Natural killer cell (primary cell): ENCODE results near the gene ZNF3. TPM values are rescaled to one million over a fixed set of nuclear protein-coding genes. Genes with fewer than 3 reads are reported as not detected.

Source experiments
- ATAC-seq, 3 donors: fragments of 150-1000 bp in 2 of 3; fragments of 200-7000 bp in 1 of 3; cut with Tn5 transposase; 1 replicate in 1 of 3; 2 replicates in 2 of 3; pipeline ENCODE4 v1.10.0; 2021; ENCODE audit warnings: mild to moderate bottlenecking in 2 of 3, moderate library complexity in 2 of 3
- DNase-seq, 2 donors: peaks; one replicate each; pipeline versions ENCODE4 v3.0.0 to v3.0.0-alpha.2; 2013 to 2021; ENCODE audit warnings: mixed read lengths in 1 of 2
- H3K27ac ChIP-seq: one replicate; pipeline ENCODE4 v1.5.1; 2013; ENCODE audit warnings: mild to moderate bottlenecking, low read length
- H3K27me3 ChIP-seq: one replicate; pipeline ENCODE4 v1.6.1; 2013; ENCODE audit warnings: low read length; ENCODE audit not compliant: control insufficient read depth, insufficient read depth
- H3K36me3 ChIP-seq: one replicate; pipeline ENCODE4 v1.6.1; 2013; ENCODE audit warnings: low read length; ENCODE audit not compliant: control insufficient read depth, insufficient read depth
- H3K4me1 ChIP-seq: one replicate; pipeline ENCODE4 v1.6.1; 2013; ENCODE audit warnings: low read length; ENCODE audit not compliant: control insufficient read depth, insufficient read depth
- H3K4me3 ChIP-seq: one replicate; pipeline ENCODE4 v1.5.1; 2013; ENCODE audit warnings: low read length
- H3K9me3 ChIP-seq: one replicate; pipeline ENCODE4 v1.6.1; 2013; ENCODE audit warnings: low read length; ENCODE audit not compliant: control insufficient read depth, insufficient read depth
- H3K27ac Mint-ChIP-seq, 2 donors: one replicate each; pipeline ENCODE4 v1.8.0; 2022; ENCODE audit warnings: mild to moderate bottlenecking in 2 of 2, mixed read lengths in 2 of 2, moderate library complexity in 1 of 2
- H3K27me3 Mint-ChIP-seq, 2 donors: one replicate each; pipeline ENCODE4 v1.8.0; 2022; ENCODE audit warnings: low read depth in 2 of 2, mixed read lengths in 2 of 2
- H3K36me3 Mint-ChIP-seq: one replicate; pipeline ENCODE4 v1.8.0; 2022; ENCODE audit warnings: mixed read lengths
- H3K4me1 Mint-ChIP-seq, 2 donors: one replicate each; pipeline ENCODE4 v1.8.0; 2022; ENCODE audit warnings: mixed read lengths in 2 of 2
- H3K4me3 Mint-ChIP-seq: one replicate; pipeline ENCODE4 v1.8.0; 2022; ENCODE audit warnings: mild to moderate bottlenecking, moderate library complexity, mixed read lengths
- H3K9me3 Mint-ChIP-seq, 2 donors: one replicate each; pipeline ENCODE4 v1.8.0; 2022; ENCODE audit warnings: mixed read lengths in 2 of 2
- WGBS: methylation state at CpG from one replicate; pipeline ENCODE4 v1.1.7; 2013; ENCODE audit warnings: missing lambda C conversion rate; ENCODE audit not compliant: insufficient coverage; 5-methylcytosine and 5-hydroxymethylcytosine counted together
- intact Hi-C: fragments of 100-400 bp; cut with micrococcal nuclease; formaldehyde crosslinking; loops from one replicate; pipeline ENCODE4 v1.14.2; 2022
- total RNA-seq, 4 donors: library from RNA; stranded (reverse); fragments of 120-200 nt in 1 of 4; gene quantifications; one replicate each; pipeline versions ENCODE4 v1.2.3 to v1.2.4, GENCODE V29; 2013 to 2022
- TF ChIP-seq, protein P1 (sequence below): fragments of 200-600 bp; IDR thresholded peaks from one replicate; pipeline ENCODE4 v1.8.0; 2022; ENCODE audit warnings: antibody characterized with exemption

The ZNF3 gene
- total RNA-seq, 3 donors from 2014 or later (not counting 1 experiment from before 2014, with no cell fraction given): 37.8 to 51.6 (median 49.0) TPM

DNA sequence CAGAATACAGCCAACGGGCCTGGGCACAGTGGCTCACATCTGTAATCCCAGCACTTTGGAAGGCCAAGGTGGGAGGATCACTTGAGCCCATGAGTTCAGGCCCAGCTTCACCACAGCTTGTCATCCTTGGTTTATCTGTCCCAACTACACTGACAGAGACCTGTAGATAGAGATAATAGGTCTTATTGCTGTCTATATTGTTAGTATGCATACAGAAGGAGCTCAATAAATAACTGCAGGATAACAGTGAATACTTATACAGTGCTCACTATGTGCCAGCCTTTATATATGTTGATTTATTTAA, 39.2 kb upstream of the ZNF3 start:
- Mint-ChIP-seq H3K27ac (peak overlapping the region; percentile 98), H3K4me3 (peak overlapping the region; percentile 97), H3K9me3 (no peaks in the 10 kb centered on the region), H3K27me3 (no peaks in the 10 kb centered on the region), H3K36me3 (no peaks in the 10 kb centered on the region), H3K4me1 (peaks cover 35 to 36% of the 10 kb centered on the region in 2 donors)
- Histone ChIP-seq H3K9me3 (no peaks in the 10 kb centered on the region), H3K27ac (no peak overlapping the region), H3K4me3 (no peak overlapping the region), H3K4me1 (peaks cover 33% of the 10 kb centered on the region), H3K27me3 (no peaks in the 10 kb centered on the region), H3K36me3 (no peaks in the 10 kb centered on the region)
- no peak for ATAC-seq
- no peak for DNase-seq
- TF ChIP-seq, protein P1, sequence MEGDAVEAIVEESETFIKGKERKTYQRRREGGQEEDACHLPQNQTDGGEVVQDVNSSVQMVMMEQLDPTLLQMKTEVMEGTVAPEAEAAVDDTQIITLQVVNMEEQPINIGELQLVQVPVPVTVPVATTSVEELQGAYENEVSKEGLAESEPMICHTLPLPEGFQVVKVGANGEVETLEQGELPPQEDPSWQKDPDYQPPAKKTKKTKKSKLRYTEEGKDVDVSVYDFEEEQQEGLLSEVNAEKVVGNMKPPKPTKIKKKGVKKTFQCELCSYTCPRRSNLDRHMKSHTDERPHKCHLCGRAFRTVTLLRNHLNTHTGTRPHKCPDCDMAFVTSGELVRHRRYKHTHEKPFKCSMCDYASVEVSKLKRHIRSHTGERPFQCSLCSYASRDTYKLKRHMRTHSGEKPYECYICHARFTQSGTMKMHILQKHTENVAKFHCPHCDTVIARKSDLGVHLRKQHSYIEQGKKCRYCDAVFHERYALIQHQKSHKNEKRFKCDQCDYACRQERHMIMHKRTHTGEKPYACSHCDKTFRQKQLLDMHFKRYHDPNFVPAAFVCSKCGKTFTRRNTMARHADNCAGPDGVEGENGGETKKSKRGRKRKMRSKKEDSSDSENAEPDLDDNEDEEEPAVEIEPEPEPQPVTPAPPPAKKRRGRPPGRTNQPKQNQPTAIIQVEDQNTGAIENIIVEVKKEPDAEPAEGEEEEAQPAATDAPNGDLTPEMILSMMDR: no peak
- 62% methylated on average over 1 of the region's 1 CpG for WGBS
- intact Hi-C loops: no loop called here

DNA sequence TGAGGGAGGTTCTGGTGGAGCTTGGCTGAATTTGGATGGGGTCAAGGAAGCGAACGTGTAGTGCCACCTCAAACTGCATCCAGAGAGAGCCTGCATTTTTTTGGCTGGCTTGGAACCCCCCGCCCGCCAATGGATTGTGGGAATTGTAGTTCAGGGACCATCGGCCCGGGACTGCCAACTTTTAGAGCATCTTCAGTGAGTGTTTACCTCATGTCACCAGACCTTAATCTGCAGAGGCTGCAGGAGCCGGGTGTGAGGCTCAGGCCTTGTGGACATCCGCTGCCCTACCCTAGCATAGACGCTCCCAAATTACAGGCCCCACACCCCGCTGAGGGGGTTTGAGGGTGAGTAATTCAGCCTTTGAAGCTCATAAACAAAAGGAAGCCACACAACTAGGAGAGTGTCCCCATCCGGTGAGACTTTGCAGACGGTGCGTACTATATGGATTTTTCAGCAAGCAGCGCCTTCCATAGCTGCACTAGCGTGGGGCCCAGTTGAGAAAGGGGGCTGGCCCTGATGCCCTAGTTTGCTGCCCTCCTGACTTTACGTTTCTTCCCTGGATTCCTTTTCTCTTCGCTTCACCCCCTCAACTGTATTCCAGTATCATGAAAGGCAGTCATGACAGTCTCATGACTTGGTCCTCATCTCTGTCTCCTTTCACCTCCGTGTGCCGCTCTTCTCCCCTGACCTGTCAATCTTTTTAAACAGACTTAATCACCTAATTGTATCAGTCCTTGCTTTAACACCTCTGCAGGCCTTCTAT, 38.6 kb upstream of the ZNF3 start:
- no peaks in the 10 kb centered on the region for H3K27me3 Mint-ChIP-seq
- peak; percentile 38 to 54 (median 41) for ATAC-seq
- H3K9me3 Mint-ChIP-seq: no peaks in the 10 kb centered on the region
- 30% methylated on average over 19 of the region's 19 CpGs for WGBS
- intact Hi-C loops: loop anchor here (1.0 to 5.0 kb wide), 3 partner anchors 7 to 38 kb away; partner anchors contain the start of genes AP4M1, MCM7 and ZNF3
- Histone ChIP-seq H3K27ac (peak overlapping the region; percentile 89), H3K27me3 (no peaks in the 10 kb centered on the region), H3K9me3 (no peaks in the 10 kb centered on the region), H3K36me3 (no peaks in the 10 kb centered on the region), H3K4me1 (peaks cover 28% of the 10 kb centered on the region), H3K4me3 (peak overlapping the region; percentile 73)
- DNase-seq: peak in 1 of 2 donors; percentile 83
- TF ChIP-seq, protein P1: no peak
- H3K4me1 Mint-ChIP-seq: peaks cover 30 to 34% of the 10 kb centered on the region in 2 donors
- no peaks in the 10 kb centered on the region for H3K36me3 Mint-ChIP-seq
- peak overlapping the region; percentile 97 for H3K4me3 Mint-ChIP-seq
- peak overlapping the region; percentile 98 for H3K27ac Mint-ChIP-seq

DNA sequence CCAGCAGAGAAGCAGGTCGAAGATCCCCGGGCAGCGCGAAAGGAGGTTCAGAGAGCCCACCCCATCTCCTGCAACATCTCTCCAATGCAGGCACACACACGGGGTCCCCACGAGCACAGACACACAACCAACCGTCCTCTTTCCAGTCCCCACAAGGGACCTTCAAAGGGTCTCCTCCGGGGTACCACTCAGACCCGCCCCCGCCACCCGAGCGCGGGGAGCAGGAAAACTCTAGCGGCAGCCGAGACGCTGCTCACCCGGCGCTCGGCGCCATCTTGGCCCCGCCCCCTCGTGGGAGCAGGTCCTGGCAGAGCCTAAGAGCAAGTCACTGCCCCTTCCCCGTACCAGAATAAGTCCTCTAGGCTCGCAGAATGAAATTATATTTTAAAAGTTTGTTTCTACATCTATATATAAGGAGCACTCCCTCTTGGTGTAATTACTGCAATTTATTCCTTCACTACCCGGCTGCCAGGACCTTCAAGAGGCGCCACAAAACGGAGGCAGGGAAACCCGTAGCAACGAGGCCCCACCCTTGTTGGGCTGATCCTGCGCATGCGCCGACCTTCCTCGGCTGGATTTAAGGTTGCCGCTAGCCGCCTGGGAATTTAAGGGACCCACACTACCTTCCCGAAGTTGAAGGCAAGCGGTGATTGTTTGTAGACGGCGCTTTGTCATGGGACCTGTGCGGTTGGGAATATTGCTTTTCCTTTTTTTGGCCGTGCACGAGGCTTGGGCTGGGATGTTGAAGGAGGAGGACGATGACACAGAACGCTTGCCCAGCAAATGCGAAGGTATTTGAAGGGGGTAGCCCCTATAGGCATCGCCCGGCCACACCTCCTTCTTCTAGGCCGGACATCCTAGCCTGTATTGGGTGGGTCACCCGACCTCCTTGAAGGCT, 37.8 kb upstream of the ZNF3 start, which contains the start of the genes CNPY4 and TAF6:
CNPY4 (plus strand) TSS at position 563 of the 898 bp plus-strand sequence; CDS start at position 674, 111 bp downstream.
TAF6 (minus strand) TSS at position 287 of the 898 bp plus-strand sequence. CDS start 5,149 bp downstream, outside the sequence.
- no peaks in the 10 kb centered on the region for H3K9me3 ChIP-seq
- peaks cover 25 to 27% of the 10 kb centered on the region in 2 donors for H3K4me1 Mint-ChIP-seq
- no peaks in the 10 kb centered on the region for H3K27me3 ChIP-seq
- intact Hi-C loops: loop anchor here (1.0 to 5.0 kb wide), 3 partner anchors 8 to 37 kb away; partner anchors contain the start of genes AP4M1, MCM7 and ZNF3
- DNase-seq (peak; percentile 90 to 98), ATAC-seq (peak; percentile 80 to 90 (median 86))
- TF ChIP-seq, protein P1: no peak
- H3K4me3 Mint-ChIP-seq: peak within 1 kb of the TSS; percentile 97
- peak within 1 kb of the TSS; percentile 98 for H3K27ac Mint-ChIP-seq
- peak within 1 kb of the TSS; percentile 89 for H3K27ac ChIP-seq
- H3K4me1 ChIP-seq: peaks cover 22% of the 10 kb centered on the region
- no peaks in the 10 kb centered on the region for H3K36me3 ChIP-seq
- no peaks in the 10 kb centered on the region for H3K27me3 Mint-ChIP-seq
- H3K36me3 Mint-ChIP-seq: no peaks in the 10 kb centered on the region
- under 1% methylated on average over 47 of the region's 49 CpGs for WGBS
- H3K4me3 ChIP-seq: peak within 1 kb of the TSS; percentile 73
- H3K9me3 Mint-ChIP-seq: no peaks in the 10 kb centered on the region
